ENCODE results near the gene POR. TPM values are rescaled to one million over a fixed set of nuclear protein-coding genes. Genes with fewer than 3 reads are reported as not detected.

Gene POR
- total RNA-seq, 4 donors from 2014 or later = 10.0 to 122 (median 69.2) TPM

DNA sequence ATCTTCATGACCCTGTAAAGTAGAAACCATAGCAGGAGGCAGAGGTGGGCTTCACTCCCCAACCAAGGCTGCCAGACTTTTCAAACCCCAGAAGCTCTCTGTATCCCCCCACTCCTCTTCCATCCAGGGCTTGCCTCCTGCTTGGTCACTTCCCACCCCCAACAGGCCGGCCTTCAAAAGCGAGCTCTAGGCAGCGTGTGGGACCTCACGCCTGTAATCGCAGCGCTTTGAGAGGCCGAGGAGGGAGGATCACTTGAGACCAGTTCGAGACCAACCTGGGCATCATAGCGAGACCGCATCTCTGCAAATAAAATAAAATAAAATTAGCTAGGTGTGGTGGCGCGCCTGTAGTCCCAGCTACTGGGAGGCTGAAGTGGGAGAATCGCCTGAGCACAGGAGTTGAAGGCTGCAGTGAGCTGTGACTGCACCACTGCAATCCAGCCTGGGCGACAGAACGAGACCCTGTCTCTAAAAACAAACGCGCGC, 743 bp upstream of the POR start:
- no peaks in the 10 kb centered on the region for H3K27me3 ChIP-seq
- H3K4me1 ChIP-seq = no peaks in the 10 kb centered on the region
- peak overlapping the region; percentile 83 to 89 for H3K27ac ChIP-seq
- H3K4me3 ChIP-seq = peak overlapping the region; percentile 91 to 94
- no peaks in the 10 kb centered on the region for H3K36me3 ChIP-seq
- H3K9me3 ChIP-seq = no peaks in the 10 kb centered on the region
- intact Hi-C loops (cut with DNase I; ENCODE audit: low total_unique reads) = no loop called here
- DNase-seq = peak in 1 of 2 donors; percentile 29
- TF ChIP-seq, protein P1, sequence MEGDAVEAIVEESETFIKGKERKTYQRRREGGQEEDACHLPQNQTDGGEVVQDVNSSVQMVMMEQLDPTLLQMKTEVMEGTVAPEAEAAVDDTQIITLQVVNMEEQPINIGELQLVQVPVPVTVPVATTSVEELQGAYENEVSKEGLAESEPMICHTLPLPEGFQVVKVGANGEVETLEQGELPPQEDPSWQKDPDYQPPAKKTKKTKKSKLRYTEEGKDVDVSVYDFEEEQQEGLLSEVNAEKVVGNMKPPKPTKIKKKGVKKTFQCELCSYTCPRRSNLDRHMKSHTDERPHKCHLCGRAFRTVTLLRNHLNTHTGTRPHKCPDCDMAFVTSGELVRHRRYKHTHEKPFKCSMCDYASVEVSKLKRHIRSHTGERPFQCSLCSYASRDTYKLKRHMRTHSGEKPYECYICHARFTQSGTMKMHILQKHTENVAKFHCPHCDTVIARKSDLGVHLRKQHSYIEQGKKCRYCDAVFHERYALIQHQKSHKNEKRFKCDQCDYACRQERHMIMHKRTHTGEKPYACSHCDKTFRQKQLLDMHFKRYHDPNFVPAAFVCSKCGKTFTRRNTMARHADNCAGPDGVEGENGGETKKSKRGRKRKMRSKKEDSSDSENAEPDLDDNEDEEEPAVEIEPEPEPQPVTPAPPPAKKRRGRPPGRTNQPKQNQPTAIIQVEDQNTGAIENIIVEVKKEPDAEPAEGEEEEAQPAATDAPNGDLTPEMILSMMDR (IDR thresholded peaks at IDR 0.05) = no peak
- no peak for TF ChIP-seq POLR2A (IDR thresholded peaks at IDR 0.05)

DNA sequence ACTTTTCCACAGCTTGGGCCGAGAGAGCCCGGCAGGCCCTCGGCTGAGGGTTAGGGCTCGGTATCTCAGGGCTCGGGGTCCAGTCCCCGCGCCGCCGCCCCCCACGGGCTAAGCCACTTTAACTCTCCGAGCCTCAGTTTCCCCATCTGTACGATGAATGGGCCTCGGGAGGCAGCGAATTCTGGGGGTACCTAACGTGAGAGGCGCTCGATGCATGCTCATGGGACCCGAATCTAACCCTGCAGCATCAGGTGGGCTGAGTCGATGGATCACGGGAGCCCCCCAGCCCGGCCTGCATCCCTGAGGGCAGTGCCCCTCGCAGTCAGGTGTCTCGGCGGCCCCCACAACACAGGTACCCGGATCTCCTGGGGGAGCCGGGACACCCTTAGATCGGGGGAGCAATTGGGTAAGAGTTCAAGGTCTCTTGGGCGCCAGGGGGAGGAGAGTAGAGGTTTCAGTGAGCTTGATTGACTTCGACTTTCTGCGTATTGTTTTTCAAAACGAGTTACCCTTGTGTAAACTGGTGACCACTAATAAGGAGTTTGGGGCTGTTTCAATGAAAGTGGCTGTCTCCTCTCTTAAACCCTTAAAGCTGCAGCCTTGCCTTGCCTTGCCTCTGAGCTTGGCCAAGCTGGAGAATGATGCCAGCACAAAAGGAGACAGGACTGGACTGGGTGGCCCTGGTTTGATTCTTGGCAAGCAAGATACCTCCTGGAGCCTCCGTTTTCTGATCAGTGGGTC, 631 bp downstream of the POR start:
- Histone ChIP-seq H3K27ac (peak overlapping the region; percentile 83 to 89), H3K27me3 (no peaks in the 10 kb centered on the region), H3K4me3 (peak overlapping the region; percentile 91 to 94), H3K4me1 (no peaks in the 10 kb centered on the region), H3K9me3 (no peaks in the 10 kb centered on the region), H3K36me3 (no peaks in the 10 kb centered on the region)
- intact Hi-C loops (cut with DNase I; ENCODE audit: low total_unique reads) = no loop called here
- peak; percentile 28 to 31 for DNase-seq
- TF ChIP-seq, protein P1 (IDR thresholded peaks at IDR 0.05) = no peak
- TF ChIP-seq POLR2A (IDR thresholded peaks at IDR 0.05) = no peak

DNA sequence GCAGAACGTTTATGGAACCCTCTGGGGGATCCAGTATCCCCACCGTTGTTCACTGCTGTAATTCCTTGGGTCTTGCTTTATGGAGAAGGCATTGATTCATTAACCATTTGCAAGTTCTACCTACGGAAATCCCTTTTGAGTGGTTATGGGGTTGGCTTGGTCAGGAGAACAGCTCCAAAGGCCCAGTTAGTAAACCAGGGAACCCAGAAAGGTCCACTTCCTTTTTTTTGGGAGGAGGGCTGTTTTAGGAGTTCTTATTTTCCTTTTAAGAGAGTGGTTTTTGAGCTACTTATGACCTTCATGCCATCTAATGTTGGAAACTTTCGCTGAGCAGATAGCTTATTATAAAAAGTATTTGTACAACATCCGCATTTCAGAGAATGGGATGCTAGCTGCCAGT, 1.3 kb downstream of the POR start:
- H3K4me1 ChIP-seq = no peaks in the 10 kb centered on the region
- H3K36me3 ChIP-seq = no peaks in the 10 kb centered on the region
- peak overlapping the region; percentile 83 to 89 for H3K27ac ChIP-seq
- no peak for TF ChIP-seq POLR2A (IDR thresholded peaks at IDR 0.05)
- TF ChIP-seq, protein P1 (IDR thresholded peaks at IDR 0.05) = no peak
- DNase-seq = no peak
- no peaks in the 10 kb centered on the region for H3K27me3 ChIP-seq
- H3K9me3 ChIP-seq = no peaks in the 10 kb centered on the region
- intact Hi-C loops (cut with DNase I; ENCODE audit: low total_unique reads) = no loop called here
- H3K4me3 ChIP-seq = peak overlapping the region; percentile 91 to 94

DNA sequence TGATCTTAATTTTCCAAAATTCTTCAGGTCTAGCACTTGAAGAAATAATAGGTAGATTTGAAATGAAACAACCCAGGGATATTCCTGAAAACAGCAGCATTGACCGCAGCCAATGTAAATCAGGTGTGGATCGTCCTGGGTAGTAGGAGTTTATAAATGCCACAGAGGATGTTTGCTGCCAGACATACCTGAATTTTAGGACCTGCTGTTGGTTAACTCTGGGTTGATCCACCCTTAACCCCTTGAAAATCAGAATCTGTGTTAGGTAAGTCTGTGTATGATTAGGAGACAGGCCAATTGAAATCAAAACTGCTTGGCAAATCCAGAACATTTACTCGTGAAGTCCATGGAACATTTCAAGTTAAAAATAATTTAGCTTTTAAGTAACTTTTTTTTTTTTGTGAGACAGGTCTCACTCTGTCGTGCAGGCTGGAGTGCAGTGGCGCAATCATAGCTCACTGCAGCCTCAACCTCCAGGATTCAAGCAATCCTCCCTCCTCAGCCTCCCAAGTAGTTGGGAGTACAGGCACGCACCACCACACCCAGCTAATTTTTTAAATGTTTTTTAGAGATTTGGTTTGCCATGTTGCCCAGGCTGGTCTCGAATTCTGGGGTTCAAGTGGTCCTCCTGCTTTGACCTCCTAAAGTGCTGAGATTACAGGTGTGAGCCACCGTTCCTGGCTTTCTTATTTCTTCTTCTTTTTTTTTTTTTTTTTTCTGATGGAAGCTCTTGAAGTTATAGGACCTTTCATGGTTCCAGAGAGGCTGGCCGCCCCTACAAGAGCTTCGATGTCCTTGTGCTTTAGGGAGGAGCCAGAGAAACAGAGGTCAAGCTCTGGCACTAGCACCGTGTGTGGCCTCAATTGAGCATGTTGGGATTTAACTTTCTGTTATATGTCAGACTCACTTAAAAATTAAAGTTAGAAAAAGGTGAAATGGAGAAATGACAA, 2.0 kb downstream of the POR start:
- Histone ChIP-seq H3K9me3 (no peaks in the 10 kb centered on the region), H3K27ac (no peak overlapping the region), H3K27me3 (no peaks in the 10 kb centered on the region), H3K4me1 (no peaks in the 10 kb centered on the region), H3K4me3 (no peak overlapping the region), H3K36me3 (no peaks in the 10 kb centered on the region)
- DNase-seq = no peak
- intact Hi-C loops (cut with DNase I; ENCODE audit: low total_unique reads) = no loop called here
- TF ChIP-seq, protein P1 (IDR thresholded peaks at IDR 0.05) = no peak
- no peak for TF ChIP-seq POLR2A (IDR thresholded peaks at IDR 0.05)

Data from uterus (tissue), 4 donors.